Measurements from ENCODE around the gene C4orf51. TPM values are rescaled to one million over a fixed set of nuclear protein-coding genes. Genes with fewer than 3 reads are reported as not detected.

The C4orf51 gene
- total RNA-seq, 1 experiment from 2014 or later, result not detected

- no peak overlapping the region for H2AFZ ChIP-seq (ENCODE audit: low read length)
- H3K27me3 ChIP-seq (ENCODE audit: low read length), result no peaks in the 10 kb centered on the region
- H3K27ac ChIP-seq (ENCODE audit: low read length), result no peak overlapping the region
- no peaks in the 10 kb centered on the region for H4K20me1 ChIP-seq (ENCODE audit: low read length)
- no peaks in the 10 kb centered on the region for H3K9me3 ChIP-seq (ENCODE audit: low read length)
- POLR2A ChIA-PET (ENCODE audit: unreplicated experiment), result no interaction called here
- no peaks in the 10 kb centered on the region for H3F3A ChIP-seq (ENCODE audit: low read length, unreplicated experiment)
- H3K79me2 ChIP-seq (ENCODE audit: low read length), result no peaks in the 10 kb centered on the region
- no peak overlapping the region for H3K4me3 ChIP-seq (ENCODE audit: low read length)
- no peak overlapping the region for H3K9ac ChIP-seq (ENCODE audit: low read length)
- no peaks in the 10 kb centered on the region for H3K36me3 ChIP-seq (ENCODE audit: low read depth, low read length)
- intact Hi-C loops (cut with micrococcal nuclease), result no loop called here
- no peak for ATAC-seq
- DNase-seq, result no peak
- H3K4me2 ChIP-seq (ENCODE audit: low read length), result no peak overlapping the region
- CTCF ChIA-PET, result no interaction called here
- no peaks in the 10 kb centered on the region for H3K4me1 ChIP-seq (ENCODE audit: insufficient read depth, low read length)
- H3K9me2 ChIP-seq (replicated peaks; ENCODE audit: low read length), result no peaks in the 10 kb centered on the region
- TF ChIP-seq CTCF (conservative IDR thresholded peaks at IDR 0.05; ENCODE audit: low read depth, low read length) (peak; percentile 21; the same call in 1 of the 2 replicates), EZH2 (IDR thresholded peaks at IDR 0.05; ENCODE audit: low read length, unreplicated experiment) (no peak)
- BruUV-seq (replicated peaks), result no TSS peak
Measured at GRCh38 chr4:145644699-145645098, 35.2 kb upstream of the C4orf51 start.

- TF ChIP-seq EZH2phosphoT487 (IDR thresholded peaks at IDR 0.05; ENCODE audit: borderline replicate concordance, low read length) (no peak), EZH2 (IDR thresholded peaks at IDR 0.05; ENCODE audit: low read length, unreplicated experiment) (no peak), CTCF (conservative IDR thresholded peaks at IDR 0.05; ENCODE audit: low read depth, low read length) (no peak)
- Histone ChIP-seq H3K9me3 (ENCODE audit: low read length) (no peaks in the 10 kb centered on the region), H3K27me3 (ENCODE audit: low read length) (no peaks in the 10 kb centered on the region), H3K79me2 (ENCODE audit: low read length) (no peaks in the 10 kb centered on the region), H3K4me2 (ENCODE audit: low read length) (no peak overlapping the region), H3K4me1 (ENCODE audit: insufficient read depth, low read length) (no peaks in the 10 kb centered on the region), H3K9ac (ENCODE audit: low read length) (no peak overlapping the region), H3K36me3 (ENCODE audit: low read depth, low read length) (no peaks in the 10 kb centered on the region), H3F3A (ENCODE audit: low read length, unreplicated experiment) (no peaks in the 10 kb centered on the region), H3K9me2 (replicated peaks; ENCODE audit: low read length) (no peaks in the 10 kb centered on the region), H3K4me3 (ENCODE audit: low read length) (no peak overlapping the region), H3K27ac (ENCODE audit: low read length) (no peak overlapping the region), H2AFZ (ENCODE audit: low read length) (no peak overlapping the region), H4K20me1 (ENCODE audit: low read length) (no peaks in the 10 kb centered on the region)
- ChIA-PET POLR2A (ENCODE audit: unreplicated experiment) (no interaction called here), CTCF (no interaction called here)
- no peak for ATAC-seq
- intact Hi-C loops (cut with micrococcal nuclease), result no loop called here
- DNase-seq, result no peak
- no TSS peak for BruUV-seq (replicated peaks)
Measured at GRCh38 chr4:145656156-145656555, 23.8 kb upstream of the C4orf51 start.

DNA sequence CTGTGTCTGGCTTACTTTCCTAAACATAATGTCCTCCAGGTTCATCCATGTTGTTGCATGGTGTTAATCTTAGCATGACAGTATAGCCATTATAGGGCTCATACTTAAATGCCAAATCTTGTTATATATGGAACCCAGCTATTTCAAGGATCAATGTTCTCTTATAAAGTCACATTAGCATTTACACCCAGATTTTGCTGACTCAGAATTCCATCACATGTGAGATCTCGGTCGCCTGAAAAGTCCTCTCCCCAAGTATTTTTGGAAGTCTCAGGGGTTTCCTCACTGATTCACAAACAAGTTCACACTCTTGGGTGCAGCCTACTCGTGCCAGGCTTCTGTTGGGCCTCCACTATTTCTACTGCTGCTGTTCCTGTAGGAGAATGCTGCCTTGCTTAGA is 19.9 kb upstream of the C4orf51 start:
- Histone ChIP-seq H3K4me2 (ENCODE audit: low read length) (no peak overlapping the region), H3K9me3 (ENCODE audit: low read length) (no peaks in the 10 kb centered on the region), H3K9me2 (replicated peaks; ENCODE audit: low read length) (no peaks in the 10 kb centered on the region), H3K27ac (ENCODE audit: low read length) (no peak overlapping the region), H3K27me3 (ENCODE audit: low read length) (no peaks in the 10 kb centered on the region), H3K4me3 (ENCODE audit: low read length) (no peak overlapping the region), H3K79me2 (ENCODE audit: low read length) (no peaks in the 10 kb centered on the region), H3F3A (ENCODE audit: low read length, unreplicated experiment) (no peaks in the 10 kb centered on the region), H3K4me1 (ENCODE audit: insufficient read depth, low read length) (no peaks in the 10 kb centered on the region), H2AFZ (ENCODE audit: low read length) (no peak overlapping the region), H3K9ac (ENCODE audit: low read length) (no peak overlapping the region), H4K20me1 (ENCODE audit: low read length) (no peaks in the 10 kb centered on the region), H3K36me3 (ENCODE audit: low read depth, low read length) (no peaks in the 10 kb centered on the region)
- intact Hi-C loops (cut with micrococcal nuclease), result no loop called here
- CTCF ChIA-PET, result no interaction called here
- TF ChIP-seq CTCF (conservative IDR thresholded peaks at IDR 0.05; ENCODE audit: low read depth, low read length), result no peak
- TF ChIP-seq EZH2 (IDR thresholded peaks at IDR 0.05; ENCODE audit: low read length, unreplicated experiment), result no peak
- TF ChIP-seq EZH2phosphoT487 (IDR thresholded peaks at IDR 0.05; ENCODE audit: borderline replicate concordance, low read length), result no peak
- BruUV-seq (replicated peaks), result no TSS peak
- DNase-seq (no peak), ATAC-seq (no peak)
- POLR2A ChIA-PET (ENCODE audit: unreplicated experiment), result no interaction called here
